H1 (cell line): ENCODE data around the gene CDCP1. TPM values are rescaled to one million over a fixed set of nuclear protein-coding genes. Genes with fewer than 3 reads are reported as not detected.

Source experiments
- CEBPB ChIP-seq: IDR thresholded peaks from 2 replicates; pipeline ENCODE4 v1.6.1; 2012; ENCODE audit warnings: low read depth, low read length
- CHD7 ChIP-seq: fragments of 300-600 bp; sonication (generic); IDR thresholded peaks from 2 replicates; pipeline ENCODE4 v1.7.1; 2012; ENCODE audit warnings: low read length, moderate library complexity, mild to moderate bottlenecking, inconsistent platforms; ENCODE audit not compliant: insufficient replicate concordance
- CREB1 ChIP-seq: IDR thresholded peaks from 2 replicates; pipeline ENCODE4 v1.6.1; 2012; ENCODE audit warnings: inconsistent platforms
- EZH2 ChIP-seq: fragments of 200-600 bp; sonication (generic); IDR thresholded peaks from 2 replicates; pipeline ENCODE4 v1.7.1; 2012; ENCODE audit warnings: low read depth, mild to moderate bottlenecking, moderate library complexity, low read length, inconsistent platforms; ENCODE audit not compliant: severe bottlenecking
- NANOG ChIP-seq: IDR thresholded peaks from 2 replicates; pipeline ENCODE4 v1.6.1; 2011; ENCODE audit warnings: low read length, low read depth, mild to moderate bottlenecking, inconsistent platforms; ENCODE audit not compliant: insufficient read depth, poor library complexity, severe bottlenecking
- SUZ12 ChIP-seq: fragments of 200-600 bp; sonication (generic); IDR thresholded peaks from 2 replicates; pipeline ENCODE4 v1.6.1; 2012; ENCODE audit warnings: mild to moderate bottlenecking, inconsistent platforms, low read length, moderate library complexity, mixed read lengths
- TCF12 ChIP-seq: IDR thresholded peaks from 2 replicates; pipeline ENCODE4 v1.6.1; 2011; ENCODE audit warnings: low read depth, mild to moderate bottlenecking, low read length
- polyA plus RNA-seq, 7 experiments: library from polyadenylated mRNA; depleted of rRNA in 3 of 7; stranded (reverse) in 5 of 7; unstranded in 2 of 7; fragments of >200 nt in 5 of 7; fragments of 200-250 nt in 2 of 7; gene quantifications; 1 replicate in 5 of 7; 2 replicates in 1 of 7; 4 replicates in 1 of 7; pipeline versions ENCODE4 v1.2.1 to v1.2.3, GENCODE V29; 2011 to 2013; ENCODE audit warnings: missing spikeins in 2 of 7, mixed read lengths in 2 of 7
- total RNA-seq: library from RNA; stranded (reverse); fragmentation: NEBNext Ultra II Directional; extraction: Animal tissue kit (Norgen Biotek cat#: 25700); gene quantifications from 2 replicates; pipeline ENCODE4 v1.2.1, GENCODE V29; 2021

CDCP1 gene
- total and polyA plus RNA-seq, 2 of the 8 experiments (the other 6 are each of a cell fraction or from before 2014, with no cell fraction given): 10.0 to 23.3 TPM

DNA sequence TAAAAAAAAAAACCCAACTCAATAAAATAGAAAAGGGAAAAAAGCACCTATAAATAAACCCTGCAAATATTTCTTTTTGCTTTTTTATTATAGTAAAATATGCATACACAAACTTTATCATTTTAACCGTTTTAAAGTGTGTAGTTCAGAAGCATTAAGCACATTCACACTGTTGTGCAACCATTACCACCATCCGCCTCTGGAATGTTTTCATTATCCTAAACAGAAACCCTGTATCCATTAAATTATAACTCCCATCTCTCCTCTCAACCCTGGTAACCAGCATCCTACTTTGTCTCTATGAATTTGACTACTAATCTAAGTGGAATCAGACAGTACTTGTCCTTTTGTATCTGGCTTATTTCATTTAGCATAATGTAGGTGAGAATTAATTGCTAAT lies 15.0 kb downstream of the CDCP1 start (continued):
- TF ChIP-seq CHD7: no peak
- no peak for TF ChIP-seq EZH2
- no peak for TF ChIP-seq CREB1
- TF ChIP-seq CEBPB: no peak
- no peak for TF ChIP-seq NANOG
- no peak for TF ChIP-seq SUZ12
- no peak for TF ChIP-seq TCF12
